Eye (tissue), 1 donor: ENCODE measurements around the gene NAV2.

Source experiments
- DNase-seq: peaks from one replicate; pipeline ENCODE4 v3.0.0-alpha.2; 2015

The NAV2 gene

GRCh38 chr11:19813158-19813879 is 100.7 kb downstream of the NAV2 start:
- DNase-seq = no peak

GRCh38 chr11:19814421-19814820 is 101.8 kb downstream of the NAV2 start:
- DNase-seq = no peak

- DNase-seq = no peak
These were observed 103.4 kb downstream of the NAV2 start for GRCh38 chr11:19816040-19816439.

GRCh38 chr11:19816817-19817216 is 104.2 kb downstream of the NAV2 start:
- no peak for DNase-seq

- DNase-seq = no peak
These were observed 104.7 kb downstream of the NAV2 start for GRCh38 chr11:19817265-19817851.

- no peak for DNase-seq
These were observed 105.2 kb downstream of the NAV2 start for GRCh38 chr11:19817870-19818269.

- no peak for DNase-seq
These were observed 106.0 kb downstream of the NAV2 start for GRCh38 chr11:19818619-19819018.

GRCh38 chr11:19819148-19819547 is 106.5 kb downstream of the NAV2 start:
- no peak for DNase-seq

GRCh38 chr11:19820100-19820499 is 107.5 kb downstream of the NAV2 start:
- no peak for DNase-seq

- DNase-seq = no peak
These were observed 108.8 kb downstream of the NAV2 start for GRCh38 chr11:19821412-19821875.

GRCh38 chr11:19821993-19822392 is 109.4 kb downstream of the NAV2 start:
- DNase-seq = no peak

GRCh38 chr11:19822531-19822930 is 109.9 kb downstream of the NAV2 start:
- DNase-seq = no peak

- DNase-seq = no peak
These were observed 114.0 kb downstream of the NAV2 start for GRCh38 chr11:19826606-19827005.

GRCh38 chr11:19827399-19828135 is 114.9 kb downstream of the NAV2 start:
- no peak for DNase-seq

GRCh38 chr11:19828382-19829108 is 115.9 kb downstream of the NAV2 start:
- DNase-seq = no peak

- DNase-seq = no peak
These were observed 116.6 kb downstream of the NAV2 start for GRCh38 chr11:19829109-19829837.

GRCh38 chr11:19832086-19832750 is 119.6 kb downstream of the NAV2 start:
- DNase-seq = no peak

- no peak for DNase-seq
These were observed 120.3 kb downstream of the NAV2 start for GRCh38 chr11:19832901-19833300.

- DNase-seq = no peak
These were observed 122.1 kb downstream of the NAV2 start for GRCh38 chr11:19834771-19835170.

GRCh38 chr11:19836666-19837065 is 124.0 kb downstream of the NAV2 start:
- no peak for DNase-seq

GRCh38 chr11:19838994-19839768 is 126.5 kb downstream of the NAV2 start:
- DNase-seq = no peak
